CD14-positive monocyte (primary cell): Measurements from ENCODE around the gene TSPAN31. TPM values are rescaled to one million over a fixed set of nuclear protein-coding genes. Genes with fewer than 3 reads are reported as not detected.

Experiments used
- DNase-seq, 3 donors: peaks; one replicate each; pipeline ENCODE4 v3.0.0-alpha.2; 2011 to 2022
- H2AFZ ChIP-seq: 2 replicates; pipeline ENCODE4 v1.6.0; 2012; ENCODE audit warnings: mild to moderate bottlenecking, low read depth, low read length, inconsistent platforms; ENCODE audit not compliant: insufficient read depth, poor library complexity, severe bottlenecking
- H3K27ac ChIP-seq, 2 donors: 1 replicate in 1 of 2; 2 replicates in 1 of 2; pipeline ENCODE4 v1.5.1; 2012 to 2013; ENCODE audit warnings: low read length in 2 of 2, control low read depth in 1 of 2, inconsistent platforms in 1 of 2, low read depth in 1 of 2, mild to moderate bottlenecking in 1 of 2
- H3K27me3 ChIP-seq, 2 donors: one replicate each; pipeline versions ENCODE4 v1.6.0 to v1.6.1; 2011 to 2013; ENCODE audit warnings: low read length in 2 of 2; ENCODE audit not compliant: control insufficient read depth in 2 of 2, insufficient read depth in 2 of 2
- H3K36me3 ChIP-seq, 2 donors: replicated peaks in 1 of 2; 1 replicate in 1 of 2; 2 replicates in 1 of 2; pipeline versions ENCODE4 v1.5.1 to v1.6.1; 2012 to 2013; ENCODE audit warnings: low read length in 2 of 2, control low read depth in 1 of 2, inconsistent platforms in 1 of 2, mild to moderate bottlenecking in 1 of 2; ENCODE audit not compliant: insufficient read depth in 2 of 2, control insufficient read depth in 1 of 2
- H3K4me1 ChIP-seq, 2 donors: 1 replicate in 1 of 2; 2 replicates in 1 of 2; pipeline versions ENCODE4 v1.5.1 to v1.6.1; 2012 to 2013; ENCODE audit warnings: low read length in 2 of 2, control low read depth in 1 of 2, inconsistent platforms in 1 of 2, mild to moderate bottlenecking in 1 of 2, moderate library complexity in 1 of 2; ENCODE audit not compliant: insufficient read depth in 2 of 2, control insufficient read depth in 1 of 2
- H3K4me2 ChIP-seq: replicated peaks from 2 replicates; pipeline ENCODE3; 2012; ENCODE audit warnings: low read length, moderate library complexity, mild to moderate bottlenecking; ENCODE audit not compliant: poor library complexity, severe bottlenecking; ENCODE audit errors: extremely low read depth
- H3K4me3 ChIP-seq, 3 experiments: fragments of 200-600 bp in 1 of 3; sonication (generic) in 1 of 3; replicated peaks in 1 of 3; 1 replicate in 2 of 3; 2 replicates in 1 of 3; pipeline ENCODE4 v1.5.1; 2011 to 2013; ENCODE audit warnings: low read length in 3 of 3, mild to moderate bottlenecking in 3 of 3, control low read depth in 2 of 3, low read depth in 2 of 3, inconsistent platforms in 1 of 3, moderate library complexity in 1 of 3
- H3K79me2 ChIP-seq: 2 replicates; pipeline ENCODE4 v1.6.0; 2012; ENCODE audit warnings: mild to moderate bottlenecking, control low read depth, inconsistent platforms, low read length, moderate library complexity; ENCODE audit not compliant: insufficient read depth
- H3K9ac ChIP-seq: 2 replicates; pipeline ENCODE4 v1.6.0; 2017; ENCODE audit warnings: low read length, mild to moderate bottlenecking; ENCODE audit not compliant: insufficient read depth, poor library complexity, severe bottlenecking
- H3K9me3 ChIP-seq, 2 donors: replicated peaks in 1 of 2; 1 replicate in 1 of 2; 2 replicates in 1 of 2; pipeline versions ENCODE4 v1.5.1 to v1.6.1; 2012 to 2013; ENCODE audit warnings: low read length in 2 of 2, control low read depth in 1 of 2; ENCODE audit not compliant: control insufficient read depth in 1 of 2, insufficient read depth in 1 of 2
- H4K20me1 ChIP-seq: 2 replicates; pipeline ENCODE4 v1.6.0; 2012; ENCODE audit warnings: mild to moderate bottlenecking, low read length, control low read depth, moderate library complexity; ENCODE audit not compliant: insufficient read depth
- H3K27ac Mint-ChIP-seq, 7 donors: one replicate each; pipeline ENCODE4 v1.8.0; 2020; ENCODE audit warnings: mild to moderate bottlenecking in 7 of 7, mixed read lengths in 7 of 7, moderate library complexity in 6 of 7, inconsistent platforms in 2 of 7
- H3K27me3 Mint-ChIP-seq, 3 donors: one replicate each; pipeline ENCODE4 v1.8.0; 2021 to 2022; ENCODE audit warnings: low read depth in 3 of 3, mild to moderate bottlenecking in 3 of 3, mixed read lengths in 3 of 3, moderate library complexity in 3 of 3, inconsistent platforms in 1 of 3
- H3K36me3 Mint-ChIP-seq, 2 donors: one replicate each; pipeline ENCODE4 v1.8.0; 2020; ENCODE audit warnings: mixed read lengths in 2 of 2, inconsistent platforms in 1 of 2, mild to moderate bottlenecking in 1 of 2
- H3K4me1 Mint-ChIP-seq: one replicate; pipeline ENCODE4 v1.8.0; 2020; ENCODE audit warnings: mild to moderate bottlenecking, mixed read lengths
- H3K4me3 Mint-ChIP-seq, 2 donors: one replicate each; pipeline ENCODE4 v1.8.0; 2020; ENCODE audit warnings: mild to moderate bottlenecking in 2 of 2, mixed read lengths in 2 of 2, moderate library complexity in 1 of 2
- H3K9me3 Mint-ChIP-seq, 7 donors: one replicate each; pipeline ENCODE4 v1.8.0; 2020 to 2022; ENCODE audit warnings: mixed read lengths in 7 of 7, mild to moderate bottlenecking in 6 of 7, moderate library complexity in 6 of 7, inconsistent platforms in 2 of 7
- WGBS: methylation state at CpG from one replicate; pipeline ENCODE4 v1.1.5; 2013; ENCODE audit warnings: missing lambda C conversion rate; ENCODE audit not compliant: insufficient coverage; 5-methylcytosine and 5-hydroxymethylcytosine counted together
- intact Hi-C, 2 donors: fragments of 100-400 bp; cut with micrococcal nuclease; formaldehyde crosslinking; loops; one replicate each; pipeline versions ENCODE4 v1.15.0 to v1.15.1; 2023
- polyA plus RNA-seq, 3 donors: library from polyadenylated mRNA; depleted of rRNA in 1 of 3; unstranded in 2 of 3; stranded (reverse) in 1 of 3; fragments of 300-500 nt in 2 of 3; fragments of >200 nt in 1 of 3; fragmentation: Illumina TruSeq in 2 of 3; gene quantifications; 1 replicate in 2 of 3; 2 replicates in 1 of 3; pipeline ENCODE4 v1.2.3, GENCODE V29; 2012 to 2021
- TF ChIP-seq, protein P1 (sequence below): fragments of 200-600 bp; IDR thresholded peaks from one replicate; pipeline ENCODE4 v1.8.0; 2022; ENCODE audit warnings: antibody characterized with exemption, mild to moderate bottlenecking

TSPAN31 gene
- polyA plus RNA-seq, 3 donors = 20.6 to 48.1 (median 43.0) TPM

DNA sequence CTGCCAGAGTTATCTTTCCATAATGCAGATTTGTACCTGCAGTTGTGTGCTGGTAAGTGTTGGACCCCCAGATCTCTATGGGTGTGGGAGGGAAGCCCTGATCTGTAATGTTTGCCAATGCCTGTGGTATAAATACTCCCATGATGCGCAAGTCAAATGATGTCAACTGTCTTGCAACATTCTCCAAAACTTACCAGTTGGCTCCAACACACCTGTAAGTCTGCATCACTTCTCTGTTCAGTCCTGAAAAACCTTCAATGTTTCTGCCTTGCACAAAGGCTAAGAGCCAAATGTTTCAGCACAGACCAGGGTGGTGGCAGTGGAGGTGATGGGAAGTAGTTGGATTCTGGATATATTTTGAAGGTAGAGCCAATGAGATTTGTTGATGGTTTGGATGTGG is 47.8 kb upstream of the TSPAN31 start:
- H3K36me3 ChIP-seq = peaks cover 39 to 72% of the 10 kb centered on the region in 2 donors

DNA sequence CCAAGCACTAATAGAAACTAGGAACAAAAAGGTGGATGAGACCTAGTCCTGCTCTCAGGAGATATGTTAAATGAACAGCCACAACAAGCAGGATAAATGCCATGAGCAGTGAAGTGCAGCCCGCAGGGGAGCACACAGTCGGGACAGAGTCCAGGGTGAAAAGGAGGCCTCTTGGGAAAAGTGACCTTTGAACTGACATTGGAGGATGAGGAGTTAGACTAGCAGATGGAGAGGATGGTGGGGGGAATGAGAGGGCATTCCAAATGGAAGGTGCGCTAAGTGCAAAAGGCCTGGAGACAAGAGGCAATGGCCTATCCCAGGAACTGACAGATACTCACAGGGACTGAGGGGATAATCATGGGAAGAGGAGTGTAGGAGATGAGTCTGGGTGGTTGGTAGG is 46.4 kb upstream of the TSPAN31 start:
- Histone ChIP-seq H3K27ac (no peak overlapping the region), H3K27me3 (no peaks in the 10 kb centered on the region), H3K9me3 (peaks cover 5 to 6% of the 10 kb centered on the region in 2 donors), H3K36me3 (peaks cover 50 to 85% of the 10 kb centered on the region in 2 donors), H3K79me2 (peaks cover 24% of the 10 kb centered on the region), H4K20me1 (peaks cover 60% of the 10 kb centered on the region), H3K4me1 (peaks cover 11 to 15% of the 10 kb centered on the region in 2 donors), H3K9ac (no peak overlapping the region), H3K4me2 (no peak overlapping the region), H3K4me3 (no peak overlapping the region), H2AFZ (no peak overlapping the region)
- H3K27ac Mint-ChIP-seq = no peak overlapping the region
- H3K27me3 Mint-ChIP-seq = peaks cover 0 to 3% (median 0%) of the 10 kb centered on the region in 3 donors
- intact Hi-C loops = loop anchor here in 1 of 2 donors (10.0 kb wide), 1 partner anchor 114 kb away; no protein-coding TSS in a partner anchor
- 100% methylated on average over 3 of the region's 3 CpGs for whole genome bisulfite sequencing
- no peak for DNase-seq
- peaks cover 5 to 7% (median 6%) of the 10 kb centered on the region in 7 donors for H3K9me3 Mint-ChIP-seq
- H3K4me1 Mint-ChIP-seq = peaks cover 2% of the 10 kb centered on the region
- TF ChIP-seq, protein P1, sequence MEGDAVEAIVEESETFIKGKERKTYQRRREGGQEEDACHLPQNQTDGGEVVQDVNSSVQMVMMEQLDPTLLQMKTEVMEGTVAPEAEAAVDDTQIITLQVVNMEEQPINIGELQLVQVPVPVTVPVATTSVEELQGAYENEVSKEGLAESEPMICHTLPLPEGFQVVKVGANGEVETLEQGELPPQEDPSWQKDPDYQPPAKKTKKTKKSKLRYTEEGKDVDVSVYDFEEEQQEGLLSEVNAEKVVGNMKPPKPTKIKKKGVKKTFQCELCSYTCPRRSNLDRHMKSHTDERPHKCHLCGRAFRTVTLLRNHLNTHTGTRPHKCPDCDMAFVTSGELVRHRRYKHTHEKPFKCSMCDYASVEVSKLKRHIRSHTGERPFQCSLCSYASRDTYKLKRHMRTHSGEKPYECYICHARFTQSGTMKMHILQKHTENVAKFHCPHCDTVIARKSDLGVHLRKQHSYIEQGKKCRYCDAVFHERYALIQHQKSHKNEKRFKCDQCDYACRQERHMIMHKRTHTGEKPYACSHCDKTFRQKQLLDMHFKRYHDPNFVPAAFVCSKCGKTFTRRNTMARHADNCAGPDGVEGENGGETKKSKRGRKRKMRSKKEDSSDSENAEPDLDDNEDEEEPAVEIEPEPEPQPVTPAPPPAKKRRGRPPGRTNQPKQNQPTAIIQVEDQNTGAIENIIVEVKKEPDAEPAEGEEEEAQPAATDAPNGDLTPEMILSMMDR = no peak
- H3K4me3 Mint-ChIP-seq = no peak overlapping the region
- H3K36me3 Mint-ChIP-seq = peaks cover 67 to 80% of the 10 kb centered on the region in 2 donors

More for the DNA sequence above, 47.8 kb upstream of the TSPAN31 start:
- no peaks in the 10 kb centered on the region for H3K9me3 ChIP-seq
- intact Hi-C loops = loop anchor here in 1 of 2 donors (10.0 kb wide), 1 partner anchor 112 kb away; no protein-coding TSS in a partner anchor
- peak overlapping the region in 1 of 7 donors; percentile 0 for H3K27ac Mint-ChIP-seq
- H4K20me1 ChIP-seq = peaks cover 50% of the 10 kb centered on the region
- no peaks in the 10 kb centered on the region for H3K27me3 ChIP-seq
- DNase-seq = no peak
- no peak overlapping the region for H2AFZ ChIP-seq
- no peak overlapping the region for H3K4me3 Mint-ChIP-seq
- TF ChIP-seq, protein P1 = no peak
- no peak overlapping the region for H3K4me2 ChIP-seq
- peaks cover 0 to 2% (median 0%) of the 10 kb centered on the region in 7 donors for H3K9me3 Mint-ChIP-seq
- peaks cover 54 to 67% of the 10 kb centered on the region in 2 donors for H3K36me3 Mint-ChIP-seq
- 100% methylated on average over 1 of the region's 1 CpG for WGBS
- H3K4me1 ChIP-seq = peaks cover 13 to 18% of the 10 kb centered on the region in 2 donors
- H3K4me3 ChIP-seq = no peak overlapping the region
- no peak overlapping the region for H3K9ac ChIP-seq
- H3K79me2 ChIP-seq = peaks cover 24% of the 10 kb centered on the region
- H3K4me1 Mint-ChIP-seq = peaks cover 2% of the 10 kb centered on the region
- no peak overlapping the region for H3K27ac ChIP-seq
- peaks cover 0 to 2% (median 0%) of the 10 kb centered on the region in 3 donors for H3K27me3 Mint-ChIP-seq
